Liver (tissue), 9 donors: ENCODE results near the gene CD164L2. TPM values are rescaled to one million over a fixed set of nuclear protein-coding genes. Genes with fewer than 3 reads are reported as not detected.

Source experiments
- DNase-seq: peaks from one replicate; pipeline ENCODE4 v3.0.0-alpha.2; 2017; ENCODE audit warnings: low spot score
- H3K27ac ChIP-seq, 2 donors: one replicate each; pipeline ENCODE4 v1.7.0; 2013; ENCODE audit warnings: inconsistent platforms in 2 of 2, low read length in 2 of 2, control low read depth in 1 of 2, low read depth in 1 of 2, mild to moderate bottlenecking in 1 of 2
- H3K27me3 ChIP-seq, 4 donors: one replicate each; pipeline versions ENCODE4 v1.6.1 to v1.7.0; 2013; ENCODE audit warnings: low read length in 3 of 4, inconsistent platforms in 1 of 4, mild to moderate bottlenecking in 1 of 4, moderate library complexity in 1 of 4; ENCODE audit not compliant: control insufficient read depth in 4 of 4, insufficient read depth in 4 of 4
- H3K36me3 ChIP-seq, 4 donors: one replicate each; pipeline versions ENCODE4 v1.6.1 to v1.7.0; 2013; ENCODE audit warnings: low read length in 3 of 4, mild to moderate bottlenecking in 3 of 4, low read depth in 1 of 4, moderate library complexity in 1 of 4; ENCODE audit not compliant: control insufficient read depth in 4 of 4, insufficient read depth in 3 of 4
- H3K4me1 ChIP-seq, 4 donors: one replicate each; pipeline versions ENCODE4 v1.6.1 to v1.7.0; 2013; ENCODE audit warnings: low read length in 3 of 4, mild to moderate bottlenecking in 3 of 4, moderate library complexity in 1 of 4; ENCODE audit not compliant: control insufficient read depth in 4 of 4, insufficient read depth in 4 of 4
- H3K4me3 ChIP-seq, 3 donors: one replicate each; pipeline versions ENCODE4 v1.6.1 to v1.7.0; 2013; ENCODE audit warnings: low read length in 3 of 3, control low read depth in 1 of 3, low read depth in 1 of 3, mild to moderate bottlenecking in 1 of 3
- H3K9ac ChIP-seq, 2 donors: one replicate each; pipeline ENCODE4 v1.7.0; 2013; ENCODE audit warnings: low read length in 2 of 2, mild to moderate bottlenecking in 2 of 2, moderate library complexity in 2 of 2, control low read depth in 1 of 2, low read depth in 1 of 2
- H3K9me3 ChIP-seq, 4 donors: one replicate each; pipeline versions ENCODE4 v1.6.1 to v1.7.0; 2013; ENCODE audit warnings: low read length in 3 of 4; ENCODE audit not compliant: control insufficient read depth in 4 of 4
- EGR1 ChIP-seq, 2 donors: IDR thresholded peaks; 2 replicates each; pipeline ENCODE4 v1.6.1; 2016 to 2018; ENCODE audit warnings: antibody characterized with exemption in 2 of 2, low read depth in 2 of 2
- FOXA1 ChIP-seq: IDR thresholded peaks from 2 replicates; pipeline ENCODE4 v1.6.1; 2016; ENCODE audit warnings: antibody characterized with exemption
- FOXA2 ChIP-seq: IDR thresholded peaks from 2 replicates; pipeline ENCODE4 v1.6.1; 2016; ENCODE audit warnings: antibody characterized with exemption
- GABPA ChIP-seq, 2 donors: IDR thresholded peaks in 1 of 2; conservative IDR thresholded peaks in 1 of 2; 2 replicates each; pipeline ENCODE4 v1.6.1; 2016; ENCODE audit warnings: antibody characterized with exemption in 2 of 2, mild to moderate bottlenecking in 1 of 2, moderate library complexity in 1 of 2
- HNF4A ChIP-seq, 2 donors: conservative IDR thresholded peaks; 2 replicates each; pipeline ENCODE4 v1.6.1; 2016; ENCODE audit warnings: antibody characterized with exemption in 2 of 2, mild to moderate bottlenecking in 2 of 2
- HNF4G ChIP-seq: IDR thresholded peaks from 2 replicates; pipeline ENCODE4 v1.6.1; 2016; ENCODE audit warnings: antibody characterized with exemption
- JUND ChIP-seq, 2 donors: IDR thresholded peaks; 2 replicates each; pipeline ENCODE4 v1.6.1; 2016; ENCODE audit warnings: antibody characterized with exemption in 2 of 2
- NR2F2 ChIP-seq: IDR thresholded peaks from 2 replicates; pipeline ENCODE4 v1.6.1; 2016; ENCODE audit warnings: antibody characterized with exemption
- RAD21 ChIP-seq, 2 donors: IDR thresholded peaks; 2 replicates each; pipeline ENCODE4 v1.6.1; 2016; ENCODE audit warnings: antibody characterized with exemption in 2 of 2, mild to moderate bottlenecking in 2 of 2
- RXRA ChIP-seq, 2 donors: IDR thresholded peaks; 2 replicates each; pipeline ENCODE4 v1.6.1; 2017 to 2018; ENCODE audit warnings: antibody characterized with exemption in 2 of 2, mild to moderate bottlenecking in 1 of 2
- SP1 ChIP-seq: IDR thresholded peaks from 2 replicates; pipeline ENCODE4 v1.6.1; 2018; ENCODE audit warnings: antibody characterized with exemption, mild to moderate bottlenecking
- TAF1 ChIP-seq: conservative IDR thresholded peaks from 2 replicates; pipeline ENCODE4 v1.6.1; 2016; ENCODE audit warnings: antibody characterized with exemption, mild to moderate bottlenecking
- YY1 ChIP-seq: IDR thresholded peaks from 2 replicates; pipeline ENCODE4 v1.6.1; 2016; ENCODE audit warnings: antibody characterized with exemption, mild to moderate bottlenecking
- WGBS: extraction: QIAGEN DNeasy Blood & Tissue Kit; methylation state at CpG from one replicate; pipeline ENCODE4 v1.1.7; 2013; 5-methylcytosine and 5-hydroxymethylcytosine counted together
- polyA plus RNA-seq, 2 donors: library from polyadenylated mRNA; stranded (reverse) in 1 of 2; unstranded in 1 of 2; fragments of 200-250 nt in 1 of 2; fragments of >200 nt in 1 of 2; fragmentation: Nextera tagmentation in 1 of 2; extraction: Ambion mirVana in 1 of 2; gene quantifications; one replicate each; pipeline versions ENCODE4 v1.2.1 to v1.2.3, GENCODE V29; 2013 to 2015
- total RNA-seq, 2 donors: library from RNA; depleted of rRNA; stranded (reverse); fragments of >200 nt; gene quantifications; one replicate each; pipeline ENCODE4 v1.2.3, GENCODE V29; 2014
- TF ChIP-seq, protein P1 (sequence below): IDR thresholded peaks from 2 replicates; pipeline ENCODE4 v1.6.1; 2016; ENCODE audit warnings: antibody characterized with exemption, mild to moderate bottlenecking
- TF ChIP-seq, protein P2 (sequence below): IDR thresholded peaks from 2 replicates; pipeline ENCODE4 v1.6.1; 2016; ENCODE audit warnings: antibody characterized with exemption
- TF ChIP-seq, protein P3 (sequence below): IDR thresholded peaks from 2 replicates; pipeline ENCODE4 v1.6.1; 2016; ENCODE audit warnings: antibody characterized with exemption
- TF ChIP-seq, protein P4 (sequence below): IDR thresholded peaks from 2 replicates; pipeline ENCODE4 v1.6.1; 2016; ENCODE audit warnings: antibody characterized with exemption
- TF ChIP-seq, protein P5 (sequence below): fragments of 150-350 bp; IDR thresholded peaks from 2 replicates; pipeline ENCODE4 v1.5.1; 2017; ENCODE audit warnings: improper control_type of control experiment, low read depth, low read length; ENCODE audit not compliant: missing input control
- donor health status: healthy.
- donor health status: healthy.
- donor health status: healthy.
- donor health status: healthy.
- donor health status: healthy.

Gene CD164L2
- total and polyA plus RNA-seq, 4 donors, result not detected

DNA sequence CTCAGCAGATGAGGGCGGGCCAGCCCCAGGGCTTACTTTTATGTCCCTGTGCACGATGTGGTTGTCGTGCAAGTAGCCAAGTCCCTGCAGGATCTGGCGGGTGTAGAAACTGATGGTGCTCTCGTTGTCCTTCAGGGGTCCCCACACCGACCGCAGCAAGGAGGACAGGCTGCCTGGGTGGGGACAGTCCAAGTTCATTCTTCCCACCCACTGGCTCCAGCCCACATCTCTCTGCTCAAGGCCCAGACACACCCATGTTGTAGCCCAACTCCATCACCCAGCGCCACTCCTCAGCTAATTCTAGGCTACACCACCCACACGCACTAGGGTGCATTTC, 23.3 kb downstream of the CD164L2 start:
- H3K36me3 ChIP-seq, result no peaks in the 10 kb centered on the region
- no peaks in the 10 kb centered on the region for H3K9me3 ChIP-seq
- no peak overlapping the region for H3K9ac ChIP-seq
- H3K27ac ChIP-seq, result no peak overlapping the region
- DNase-seq, result no peak
- 62% methylated on average over 9 of the region's 9 CpGs for WGBS
- TF ChIP-seq, protein P1, sequence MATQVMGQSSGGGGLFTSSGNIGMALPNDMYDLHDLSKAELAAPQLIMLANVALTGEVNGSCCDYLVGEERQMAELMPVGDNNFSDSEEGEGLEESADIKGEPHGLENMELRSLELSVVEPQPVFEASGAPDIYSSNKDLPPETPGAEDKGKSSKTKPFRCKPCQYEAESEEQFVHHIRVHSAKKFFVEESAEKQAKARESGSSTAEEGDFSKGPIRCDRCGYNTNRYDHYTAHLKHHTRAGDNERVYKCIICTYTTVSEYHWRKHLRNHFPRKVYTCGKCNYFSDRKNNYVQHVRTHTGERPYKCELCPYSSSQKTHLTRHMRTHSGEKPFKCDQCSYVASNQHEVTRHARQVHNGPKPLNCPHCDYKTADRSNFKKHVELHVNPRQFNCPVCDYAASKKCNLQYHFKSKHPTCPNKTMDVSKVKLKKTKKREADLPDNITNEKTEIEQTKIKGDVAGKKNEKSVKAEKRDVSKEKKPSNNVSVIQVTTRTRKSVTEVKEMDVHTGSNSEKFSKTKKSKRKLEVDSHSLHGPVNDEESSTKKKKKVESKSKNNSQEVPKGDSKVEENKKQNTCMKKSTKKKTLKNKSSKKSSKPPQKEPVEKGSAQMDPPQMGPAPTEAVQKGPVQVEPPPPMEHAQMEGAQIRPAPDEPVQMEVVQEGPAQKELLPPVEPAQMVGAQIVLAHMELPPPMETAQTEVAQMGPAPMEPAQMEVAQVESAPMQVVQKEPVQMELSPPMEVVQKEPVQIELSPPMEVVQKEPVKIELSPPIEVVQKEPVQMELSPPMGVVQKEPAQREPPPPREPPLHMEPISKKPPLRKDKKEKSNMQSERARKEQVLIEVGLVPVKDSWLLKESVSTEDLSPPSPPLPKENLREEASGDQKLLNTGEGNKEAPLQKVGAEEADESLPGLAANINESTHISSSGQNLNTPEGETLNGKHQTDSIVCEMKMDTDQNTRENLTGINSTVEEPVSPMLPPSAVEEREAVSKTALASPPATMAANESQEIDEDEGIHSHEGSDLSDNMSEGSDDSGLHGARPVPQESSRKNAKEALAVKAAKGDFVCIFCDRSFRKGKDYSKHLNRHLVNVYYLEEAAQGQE, result no peak
- TF ChIP-seq, protein P2, sequence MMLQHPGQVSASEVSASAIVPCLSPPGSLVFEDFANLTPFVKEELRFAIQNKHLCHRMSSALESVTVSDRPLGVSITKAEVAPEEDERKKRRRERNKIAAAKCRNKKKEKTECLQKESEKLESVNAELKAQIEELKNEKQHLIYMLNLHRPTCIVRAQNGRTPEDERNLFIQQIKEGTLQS, result no peak
- TF ChIP-seq, protein P3, sequence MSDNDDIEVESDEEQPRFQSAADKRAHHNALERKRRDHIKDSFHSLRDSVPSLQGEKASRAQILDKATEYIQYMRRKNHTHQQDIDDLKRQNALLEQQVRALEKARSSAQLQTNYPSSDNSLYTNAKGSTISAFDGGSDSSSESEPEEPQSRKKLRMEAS, result no peak
- TF ChIP-seq RAD21 (IDR thresholded peaks at IDR 0.05) (no peak), EGR1 (IDR thresholded peaks at IDR 0.05; ENCODE audit: low read depth in 2 of 2) (no peak), NR2F2 (no peak), HNF4A (conservative IDR thresholded peaks at IDR 0.05) (no peak), RXRA (IDR thresholded peaks at IDR 0.05) (no peak), SP1 (no peak), FOXA2 (no peak), YY1 (no peak), GABPA (IDR thresholded peaks at IDR 0.05 in 1 of 2, conservative IDR thresholded peaks at IDR 0.05 in 1 of 2) (no peak), JUND (IDR thresholded peaks at IDR 0.05) (no peak), HNF4G (no peak), TAF1 (no peak), FOXA1 (no peak)
- TF ChIP-seq, protein P4, sequence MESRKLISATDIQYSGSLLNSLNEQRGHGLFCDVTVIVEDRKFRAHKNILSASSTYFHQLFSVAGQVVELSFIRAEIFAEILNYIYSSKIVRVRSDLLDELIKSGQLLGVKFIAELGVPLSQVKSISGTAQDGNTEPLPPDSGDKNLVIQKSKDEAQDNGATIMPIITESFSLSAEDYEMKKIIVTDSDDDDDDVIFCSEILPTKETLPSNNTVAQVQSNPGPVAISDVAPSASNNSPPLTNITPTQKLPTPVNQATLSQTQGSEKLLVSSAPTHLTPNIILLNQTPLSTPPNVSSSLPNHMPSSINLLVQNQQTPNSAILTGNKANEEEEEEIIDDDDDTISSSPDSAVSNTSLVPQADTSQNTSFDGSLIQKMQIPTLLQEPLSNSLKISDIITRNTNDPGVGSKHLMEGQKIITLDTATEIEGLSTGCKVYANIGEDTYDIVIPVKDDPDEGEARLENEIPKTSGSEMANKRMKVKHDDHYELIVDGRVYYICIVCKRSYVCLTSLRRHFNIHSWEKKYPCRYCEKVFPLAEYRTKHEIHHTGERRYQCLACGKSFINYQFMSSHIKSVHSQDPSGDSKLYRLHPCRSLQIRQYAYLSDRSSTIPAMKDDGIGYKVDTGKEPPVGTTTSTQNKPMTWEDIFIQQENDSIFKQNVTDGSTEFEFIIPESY, result no peak
- TF ChIP-seq, protein P5, sequence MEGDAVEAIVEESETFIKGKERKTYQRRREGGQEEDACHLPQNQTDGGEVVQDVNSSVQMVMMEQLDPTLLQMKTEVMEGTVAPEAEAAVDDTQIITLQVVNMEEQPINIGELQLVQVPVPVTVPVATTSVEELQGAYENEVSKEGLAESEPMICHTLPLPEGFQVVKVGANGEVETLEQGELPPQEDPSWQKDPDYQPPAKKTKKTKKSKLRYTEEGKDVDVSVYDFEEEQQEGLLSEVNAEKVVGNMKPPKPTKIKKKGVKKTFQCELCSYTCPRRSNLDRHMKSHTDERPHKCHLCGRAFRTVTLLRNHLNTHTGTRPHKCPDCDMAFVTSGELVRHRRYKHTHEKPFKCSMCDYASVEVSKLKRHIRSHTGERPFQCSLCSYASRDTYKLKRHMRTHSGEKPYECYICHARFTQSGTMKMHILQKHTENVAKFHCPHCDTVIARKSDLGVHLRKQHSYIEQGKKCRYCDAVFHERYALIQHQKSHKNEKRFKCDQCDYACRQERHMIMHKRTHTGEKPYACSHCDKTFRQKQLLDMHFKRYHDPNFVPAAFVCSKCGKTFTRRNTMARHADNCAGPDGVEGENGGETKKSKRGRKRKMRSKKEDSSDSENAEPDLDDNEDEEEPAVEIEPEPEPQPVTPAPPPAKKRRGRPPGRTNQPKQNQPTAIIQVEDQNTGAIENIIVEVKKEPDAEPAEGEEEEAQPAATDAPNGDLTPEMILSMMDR, result no peak
- no peak overlapping the region for H3K4me3 ChIP-seq
- peaks cover 0 to 12% (median 8%) of the 10 kb centered on the region in 4 donors for H3K4me1 ChIP-seq
- H3K27me3 ChIP-seq, result no peaks in the 10 kb centered on the region
